B cell (primary cell): ENCODE data around the gene COA8. TPM values are rescaled to one million over a fixed set of nuclear protein-coding genes. Genes with fewer than 3 reads are reported as not detected.

Source experiments
- ATAC-seq: fragments of 200-7000 bp; cut with Tn5 transposase; one replicate; pipeline ENCODE4 v1.10.0; 2021; ENCODE audit warnings: low read depth, mild to moderate bottlenecking, moderate number of reproducible peaks, moderate library complexity
- CTCF ChIA-PET: fragments of 350-600 bp; sonication (Branson Sonifier 250); formaldehyde crosslinking; loops from one replicate; lab custom pipeline; 2021; ENCODE audit warnings: antibody characterized with exemption, inconsistent platforms; lab: Charles Lee
- POLR2A ChIA-PET: fragments of 350-600 bp; sonication (Branson Sonifier 250); formaldehyde crosslinking; loops from one replicate; lab custom pipeline; 2021; ENCODE audit warnings: antibody characterized with exemption; lab: Charles Lee
- DNase-seq: peaks from one replicate; pipeline ENCODE4 v3.0.0; 2013
- H2AFZ ChIP-seq: 2 replicates; pipeline ENCODE4 v1.6.1; 2012; ENCODE audit warnings: mild to moderate bottlenecking, low read depth, low read length; ENCODE audit not compliant: insufficient read depth, poor library complexity, severe bottlenecking
- H3K27ac ChIP-seq, 2 donors: 1 replicate in 1 of 2; 2 replicates in 1 of 2; pipeline ENCODE4 v1.5.1; 2012 to 2013; ENCODE audit warnings: low read length in 2 of 2, mild to moderate bottlenecking in 2 of 2, moderate library complexity in 1 of 2
- H3K27me3 ChIP-seq, 4 experiments: fragments of 200-600 bp in 1 of 4; sonication (generic) in 1 of 4; replicated peaks in 1 of 4; 1 replicate in 2 of 4; 2 replicates in 2 of 4; pipeline versions ENCODE4 v1.6.1 to v1.7.0; 2013 to 2016; ENCODE audit warnings: low read length in 3 of 4, mild to moderate bottlenecking in 2 of 4, mixed read lengths in 1 of 4, moderate library complexity in 1 of 4; ENCODE audit not compliant: insufficient read depth in 4 of 4, control insufficient read depth in 3 of 4; ENCODE audit errors: control extremely low read depth in 1 of 4
- H3K36me3 ChIP-seq, 2 experiments: replicated peaks in 1 of 2; 1 replicate in 1 of 2; 2 replicates in 1 of 2; pipeline versions ENCODE4 v1.6.1 to v1.7.1; 2013; ENCODE audit warnings: low read length in 1 of 2; ENCODE audit not compliant: insufficient read depth in 2 of 2, control insufficient read depth in 1 of 2; ENCODE audit errors: control extremely low read depth in 1 of 2, extremely low read depth in 1 of 2
- H3K4me1 ChIP-seq, 2 donors: fragments of 200-600 bp in 1 of 2; sonication (generic) in 1 of 2; 1 replicate in 1 of 2; 2 replicates in 1 of 2; pipeline versions ENCODE4 v1.5.1 to v1.6.1; 2013 to 2017; ENCODE audit warnings: low read length in 2 of 2; ENCODE audit not compliant: control insufficient read depth in 2 of 2, insufficient read depth in 2 of 2
- H3K4me2 ChIP-seq: replicated peaks from 2 replicates; pipeline ENCODE3; 2012; ENCODE audit warnings: mild to moderate bottlenecking, low read depth, low read length; ENCODE audit not compliant: poor library complexity, severe bottlenecking
- H3K4me3 ChIP-seq, 5 experiments: fragments of 200-600 bp in 1 of 5; sonication (generic) in 1 of 5; 1 replicate in 3 of 5; 2 replicates in 2 of 5; pipeline versions ENCODE4 v1.5.1 to v1.7.0; 2011 to 2016; ENCODE audit warnings: low read length in 4 of 5, mild to moderate bottlenecking in 4 of 5, low read depth in 2 of 5, control low read depth in 1 of 5, moderate library complexity in 1 of 5; ENCODE audit not compliant: insufficient read depth in 1 of 5; ENCODE audit errors: control extremely low read depth in 1 of 5, extremely low read depth in 1 of 5
- H3K79me2 ChIP-seq: fragments of 200-600 bp; sonication (generic); one replicate; pipeline ENCODE4 v1.6.0; 2016; ENCODE audit warnings: low read length; ENCODE audit not compliant: control insufficient read depth, insufficient read depth
- H3K9ac ChIP-seq: fragments of 200-600 bp; sonication (generic); 2 replicates; pipeline ENCODE4 v1.6.1; 2017; ENCODE audit warnings: mild to moderate bottlenecking, low read length, moderate library complexity
- H3K9me3 ChIP-seq, 3 donors: one replicate each; pipeline versions ENCODE4 v1.6.1 to v1.7.1; 2013; ENCODE audit warnings: low read length in 2 of 3; ENCODE audit not compliant: control insufficient read depth in 2 of 3, insufficient read depth in 1 of 3; ENCODE audit errors: control extremely low read depth in 1 of 3
- H4K20me1 ChIP-seq: 2 replicates; pipeline ENCODE4 v1.6.0; 2012; ENCODE audit warnings: mild to moderate bottlenecking, low read length; ENCODE audit not compliant: insufficient read depth, control insufficient read depth, poor library complexity, severe bottlenecking
- H3K27ac Mint-ChIP-seq: one replicate; pipeline ENCODE4 v1.8.0; 2021; ENCODE audit warnings: mixed read lengths
- H3K27me3 Mint-ChIP-seq: one replicate; pipeline ENCODE4 v1.8.0; 2021; ENCODE audit warnings: mixed read lengths
- H3K4me1 Mint-ChIP-seq: one replicate; pipeline ENCODE4 v1.8.0; 2021; ENCODE audit warnings: mixed read lengths
- H3K4me3 Mint-ChIP-seq: one replicate; pipeline ENCODE4 v1.8.0; 2021; ENCODE audit warnings: mixed read lengths
- H3K9me3 Mint-ChIP-seq: one replicate; pipeline ENCODE4 v1.8.0; 2022; ENCODE audit warnings: mixed read lengths; ENCODE audit not compliant: insufficient read depth
- EZH2 ChIP-seq: IDR thresholded peaks from 2 replicates; pipeline ENCODE4 v1.6.1; 2012; ENCODE audit warnings: borderline replicate concordance, low read depth, mild to moderate bottlenecking, moderate library complexity, low read length; ENCODE audit not compliant: insufficient read depth, poor library complexity, severe bottlenecking
- WGBS: methylation state at CpG from one replicate; pipeline ENCODE4 v1.1.5; 2013; ENCODE audit warnings: missing lambda C conversion rate; ENCODE audit not compliant: insufficient coverage; 5-methylcytosine and 5-hydroxymethylcytosine counted together
- intact Hi-C: fragments of 100-400 bp; cut with micrococcal nuclease; formaldehyde crosslinking; loops from one replicate; pipeline ENCODE4 v1.10.0; 2022
- polyA plus RNA-seq: library from polyadenylated mRNA; depleted of rRNA; stranded (reverse); fragments of >200 nt; gene quantifications from 2 replicates; pipeline ENCODE4 v1.2.3, GENCODE V29; 2012
- total RNA-seq, 2 donors: library from RNA; stranded (reverse); fragments of 120-200 nt in 1 of 2; gene quantifications; 1 replicate in 1 of 2; 2 replicates in 1 of 2; pipeline versions ENCODE4 v1.2.3 to v1.2.4, GENCODE V29; 2013 to 2022
- TF ChIP-seq, protein P1 (sequence below): fragments of 200-600 bp; IDR thresholded peaks from one replicate; pipeline ENCODE4 v1.8.0; 2022; ENCODE audit warnings: antibody characterized with exemption, mild to moderate bottlenecking

The COA8 gene
- total and polyA plus RNA-seq, 2 donors (not counting 1 experiment from before 2014, with no cell fraction given), result 7.5 to 24.9 TPM

GRCh38 chr14:103576371-103577024 is 13.7 kb downstream of the COA8 start:
- H3K4me1 ChIP-seq, result no peaks in the 10 kb centered on the region
- no peak for TF ChIP-seq EZH2
- TF ChIP-seq, protein P1, sequence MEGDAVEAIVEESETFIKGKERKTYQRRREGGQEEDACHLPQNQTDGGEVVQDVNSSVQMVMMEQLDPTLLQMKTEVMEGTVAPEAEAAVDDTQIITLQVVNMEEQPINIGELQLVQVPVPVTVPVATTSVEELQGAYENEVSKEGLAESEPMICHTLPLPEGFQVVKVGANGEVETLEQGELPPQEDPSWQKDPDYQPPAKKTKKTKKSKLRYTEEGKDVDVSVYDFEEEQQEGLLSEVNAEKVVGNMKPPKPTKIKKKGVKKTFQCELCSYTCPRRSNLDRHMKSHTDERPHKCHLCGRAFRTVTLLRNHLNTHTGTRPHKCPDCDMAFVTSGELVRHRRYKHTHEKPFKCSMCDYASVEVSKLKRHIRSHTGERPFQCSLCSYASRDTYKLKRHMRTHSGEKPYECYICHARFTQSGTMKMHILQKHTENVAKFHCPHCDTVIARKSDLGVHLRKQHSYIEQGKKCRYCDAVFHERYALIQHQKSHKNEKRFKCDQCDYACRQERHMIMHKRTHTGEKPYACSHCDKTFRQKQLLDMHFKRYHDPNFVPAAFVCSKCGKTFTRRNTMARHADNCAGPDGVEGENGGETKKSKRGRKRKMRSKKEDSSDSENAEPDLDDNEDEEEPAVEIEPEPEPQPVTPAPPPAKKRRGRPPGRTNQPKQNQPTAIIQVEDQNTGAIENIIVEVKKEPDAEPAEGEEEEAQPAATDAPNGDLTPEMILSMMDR, result no peak
- no peak overlapping the region for H3K27ac ChIP-seq
- no peaks in the 10 kb centered on the region for H3K9me3 ChIP-seq
- H3K36me3 ChIP-seq, result peaks cover 6 to 40% of the 10 kb centered on the region in 2 experiments
- H3K4me3 ChIP-seq, result no peak overlapping the region
- POLR2A ChIA-PET, result no interaction called here
- no peak overlapping the region for H2AFZ ChIP-seq
- Mint-ChIP-seq H3K27ac (no peak overlapping the region), H3K9me3 (no peaks in the 10 kb centered on the region), H3K4me1 (no peaks in the 10 kb centered on the region), H3K27me3 (no peaks in the 10 kb centered on the region), H3K4me3 (no peak overlapping the region)
- DNase-seq (no peak), ATAC-seq (no peak)
- H3K9ac ChIP-seq, result no peak overlapping the region
- no peaks in the 10 kb centered on the region for H3K27me3 ChIP-seq
- intact Hi-C loops, result no loop called here
- H3K4me2 ChIP-seq, result no peak overlapping the region
- H4K20me1 ChIP-seq, result no peaks in the 10 kb centered on the region
- H3K79me2 ChIP-seq, result peaks cover 16% of the 10 kb centered on the region
- CTCF ChIA-PET, result interaction anchor here (1.3 to 3.8 kb wide), 3 partner anchors 10 to 104 kb away, joined by 3 to 30 read pairs (median 4); no protein-coding TSS in a partner anchor
- WGBS, result 96% methylated on average over 6 of the region's 9 CpGs

GRCh38 chr14:103578401-103579075 is 15.8 kb downstream of the COA8 start:
- POLR2A ChIA-PET, result no interaction called here

More at GRCh38 chr14:103578401-103579075, 15.8 kb downstream of the COA8 start:
- Histone ChIP-seq H3K36me3 (peaks cover 4 to 34% of the 10 kb centered on the region in 2 experiments), H2AFZ (no peak overlapping the region), H3K27ac (no peak overlapping the region), H4K20me1 (peaks cover 7% of the 10 kb centered on the region), H3K9ac (no peak overlapping the region), H3K27me3 (no peaks in the 10 kb centered on the region), H3K4me2 (no peak overlapping the region), H3K4me1 (no peaks in the 10 kb centered on the region), H3K4me3 (no peak overlapping the region), H3K79me2 (peaks cover 15% of the 10 kb centered on the region), H3K9me3 (no peaks in the 10 kb centered on the region)
- Mint-ChIP-seq H3K27me3 (no peaks in the 10 kb centered on the region), H3K4me3 (no peak overlapping the region), H3K27ac (no peak overlapping the region), H3K9me3 (no peaks in the 10 kb centered on the region), H3K4me1 (no peaks in the 10 kb centered on the region)
- 96% methylated on average over 12 of the region's 12 CpGs for WGBS
- no peak for DNase-seq
- CTCF ChIA-PET, result no interaction called here
- ATAC-seq, result no peak
- no peak for TF ChIP-seq EZH2
- TF ChIP-seq, protein P1, result no peak
- intact Hi-C loops, result no loop called here
